Kidney epithelial cell (primary cell): Measurements from ENCODE around the gene GALR3. TPM values are rescaled to one million over a fixed set of nuclear protein-coding genes. Genes with fewer than 3 reads are reported as not detected.
"Not testable (repeated sequence)": the region's sequence is repeated elsewhere in the genome, so short reads cannot be mapped to it uniquely, and the experiment has no call there.

Experiments
- DNase-seq: peaks from one replicate; pipeline ENCODE4 v3.0.0-alpha.2; 2010; ENCODE audit warnings: low read depth
- H3K27me3 ChIP-seq: 2 replicates; pipeline ENCODE4 v1.6.0; 2011; ENCODE audit warnings: low read length; ENCODE audit not compliant: control insufficient read depth, insufficient read depth
- H3K36me3 ChIP-seq: 2 replicates; pipeline ENCODE4 v1.5.1; 2011; ENCODE audit warnings: low read length; ENCODE audit not compliant: control insufficient read depth, insufficient read depth
- H3K4me3 ChIP-seq: 2 replicates; pipeline ENCODE4 v1.5.1; 2011; ENCODE audit warnings: low read depth, mild to moderate bottlenecking, control low read depth, low read length
- CTCF ChIP-seq: IDR thresholded peaks from 2 replicates; pipeline ENCODE4 v1.5.1; 2011; ENCODE audit warnings: mild to moderate bottlenecking, moderate library complexity, low read length, control low read depth, inconsistent platforms; ENCODE audit not compliant: insufficient read depth, poor library complexity, severe bottlenecking
- total RNA-seq: library from RNA; depleted of rRNA; stranded (reverse); fragments of >200 nt; gene quantifications from 2 replicates; pipeline ENCODE4 v1.2.3, GENCODE V29; 2015

GALR3 gene
- total RNA-seq, 1 donor from 2014 or later, result not detected

DNA sequence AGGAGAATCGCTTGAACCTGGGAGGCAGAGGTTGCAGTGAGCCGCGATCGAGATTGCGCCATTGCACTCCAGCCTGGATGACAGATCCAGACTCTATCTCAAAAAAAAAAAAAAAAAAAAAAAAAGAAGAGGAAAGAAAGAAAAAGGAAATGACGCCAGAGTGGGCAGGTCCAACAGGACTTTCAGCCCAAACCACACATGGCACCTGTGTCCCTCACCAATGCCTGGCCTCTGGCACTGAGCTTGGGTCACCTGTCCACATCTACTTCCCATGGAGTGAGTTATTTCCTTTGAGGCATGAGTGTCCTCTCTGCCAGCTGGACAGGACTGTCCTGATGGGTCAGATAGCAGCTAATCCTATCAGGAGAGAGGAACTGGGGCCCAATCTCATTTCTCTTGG, 30.7 kb upstream of the GALR3 start:
- Histone ChIP-seq H3K36me3 (no peaks in the 10 kb centered on the region), H3K4me3 (no peak overlapping the region), H3K27me3 (no peaks in the 10 kb centered on the region)
- DNase-seq, result no peak
- TF ChIP-seq CTCF, result no peak

- no peak for TF ChIP-seq CTCF
- H3K4me3 ChIP-seq, result no peak overlapping the region
- DNase-seq, result no peak
- no peaks in the 10 kb centered on the region for H3K27me3 ChIP-seq
- no peaks in the 10 kb centered on the region for H3K36me3 ChIP-seq
These were observed 28.8 kb upstream of the GALR3 start for GRCh38 chr22:37794376-37794775.

- Histone ChIP-seq H3K4me3 (no peak overlapping the region), H3K27me3 (no peaks in the 10 kb centered on the region), H3K36me3 (no peaks in the 10 kb centered on the region)
- no peak for TF ChIP-seq CTCF
- no peak for DNase-seq
These were observed 27.1 kb upstream of the GALR3 start for GRCh38 chr22:37796079-37796478.

- not testable (repeated sequence) for H3K27me3 ChIP-seq, H3K36me3 ChIP-seq, H3K4me3 ChIP-seq, DNase-seq
These were observed 25.9 kb upstream of the GALR3 start for GRCh38 chr22:37797259-37797658.

GRCh38 chr22:37797874-37798500, 25.2 kb upstream of the GALR3 start:
- H3K36me3 ChIP-seq, result no peaks in the 10 kb centered on the region
- no peak for DNase-seq
- no peak overlapping the region for H3K4me3 ChIP-seq
- no peak for TF ChIP-seq CTCF
- H3K27me3 ChIP-seq, result no peaks in the 10 kb centered on the region

DNA sequence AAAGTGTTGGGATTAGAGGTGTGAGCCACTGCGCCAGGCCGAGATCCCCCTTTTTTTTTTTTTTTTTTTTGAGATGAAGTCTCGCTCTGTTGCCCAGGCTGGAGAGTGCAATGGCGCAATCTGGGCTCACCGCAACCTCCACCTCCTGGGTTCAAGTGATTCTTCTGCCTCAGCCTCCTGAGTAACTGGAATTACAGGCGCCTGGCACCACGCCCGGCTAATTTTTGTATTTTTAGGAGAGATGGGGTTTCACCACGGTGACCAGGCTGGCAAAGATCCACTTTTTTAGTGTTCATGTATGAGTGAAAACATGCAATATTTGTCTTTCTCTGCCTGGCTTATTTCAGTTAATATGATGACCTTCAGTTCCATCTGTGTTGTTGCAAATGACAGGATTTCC, 23.2 kb upstream of the GALR3 start:
- not testable (repeated sequence) for H3K4me3 ChIP-seq, H3K36me3 ChIP-seq, H3K27me3 ChIP-seq, DNase-seq

- H3K36me3 ChIP-seq, result no peaks in the 10 kb centered on the region
- no peak for DNase-seq
- TF ChIP-seq CTCF, result no peak
- H3K4me3 ChIP-seq, result peak overlapping the region; percentile 52
- peaks cover 5% of the 10 kb centered on the region for H3K27me3 ChIP-seq
These were observed 21.3 kb upstream of the GALR3 start for GRCh38 chr22:37801946-37802309.
